ENCODE results near the gene TANGO6.

The TANGO6 gene

DNA sequence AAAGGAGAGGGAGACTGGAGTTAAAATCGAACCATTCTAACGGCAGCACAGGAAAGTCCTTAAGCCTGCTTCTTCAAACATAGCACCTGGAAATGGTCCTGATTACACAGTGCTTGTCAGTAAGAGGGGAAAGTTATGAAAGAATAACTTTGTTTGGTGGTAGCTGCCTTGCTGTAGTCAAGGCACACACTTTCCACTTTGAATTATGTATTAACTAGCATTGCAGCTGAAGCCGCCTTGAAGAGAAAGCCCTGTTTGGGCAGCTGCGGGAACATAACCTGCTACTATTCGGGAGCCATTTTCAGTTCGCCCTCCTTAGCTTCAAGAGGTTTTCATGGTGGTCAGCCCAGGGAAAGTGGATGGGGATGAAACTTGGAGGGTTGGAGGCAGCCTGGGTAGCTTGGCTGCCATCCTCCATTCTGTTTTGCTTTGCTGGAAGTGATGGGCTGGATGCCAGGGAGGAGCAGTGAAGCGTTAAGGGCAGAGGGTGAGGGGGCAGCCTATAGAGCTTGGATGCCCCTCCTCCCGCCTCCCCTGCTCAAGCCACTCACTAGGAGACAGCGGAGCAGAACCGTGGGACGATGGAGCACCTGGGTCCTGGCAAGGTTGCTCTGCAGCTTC lies 256.9 kb downstream of the TANGO6 start:
- DNase-seq (ENCODE audit: low read depth) = no peak

DNA sequence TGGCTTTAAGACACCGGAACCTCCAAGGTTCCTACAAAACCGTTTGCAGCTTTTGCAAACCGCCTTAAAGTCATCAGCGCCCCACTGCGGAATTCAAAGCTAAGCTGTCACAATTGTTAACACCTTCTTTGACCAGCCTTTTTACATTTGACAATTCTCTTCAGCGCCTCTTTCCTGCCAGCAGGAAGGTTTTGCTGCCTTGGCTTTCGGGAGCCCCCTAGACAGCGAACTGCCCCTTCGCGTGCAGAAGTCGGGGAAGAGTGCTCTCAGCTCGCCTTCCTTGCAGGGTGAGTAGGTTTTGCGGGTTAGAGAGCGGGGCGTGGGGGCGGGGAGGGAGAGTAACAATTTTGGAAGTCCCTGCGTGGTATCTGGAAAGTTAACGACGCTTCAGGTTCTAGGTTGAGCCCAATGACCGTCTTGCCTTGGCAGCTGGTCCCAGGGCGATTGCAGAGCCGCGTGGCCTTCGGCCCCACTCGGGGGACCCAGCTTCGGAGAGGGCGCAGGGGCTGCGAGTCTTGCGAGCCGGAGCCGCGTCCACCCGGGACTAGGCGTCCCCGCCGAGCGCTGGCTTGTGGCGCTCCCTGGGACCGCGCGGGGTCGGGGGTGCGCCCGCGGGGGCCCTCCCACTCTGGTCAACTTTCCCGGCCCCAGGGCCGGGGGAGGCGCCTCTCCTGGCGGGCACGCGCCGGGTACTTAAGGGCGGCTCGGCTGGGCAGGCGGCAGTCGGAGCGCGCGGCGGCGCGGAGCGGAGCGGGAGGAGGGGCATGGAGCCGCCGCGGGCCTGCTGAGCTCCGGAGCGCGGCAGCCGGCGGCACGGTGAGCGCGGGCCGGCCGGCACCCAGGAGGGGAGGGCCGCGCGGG lies 262.4 kb downstream of the TANGO6 start, which contains the start of gene HAS3:
Gene HAS3, plus strand, starts transcription at position 153 of the 861 bp plus-strand sequence. CDS start 3,743 bp downstream, outside the sequence.
- DNase-seq (ENCODE audit: low read depth) = peak; percentile 24

DNA sequence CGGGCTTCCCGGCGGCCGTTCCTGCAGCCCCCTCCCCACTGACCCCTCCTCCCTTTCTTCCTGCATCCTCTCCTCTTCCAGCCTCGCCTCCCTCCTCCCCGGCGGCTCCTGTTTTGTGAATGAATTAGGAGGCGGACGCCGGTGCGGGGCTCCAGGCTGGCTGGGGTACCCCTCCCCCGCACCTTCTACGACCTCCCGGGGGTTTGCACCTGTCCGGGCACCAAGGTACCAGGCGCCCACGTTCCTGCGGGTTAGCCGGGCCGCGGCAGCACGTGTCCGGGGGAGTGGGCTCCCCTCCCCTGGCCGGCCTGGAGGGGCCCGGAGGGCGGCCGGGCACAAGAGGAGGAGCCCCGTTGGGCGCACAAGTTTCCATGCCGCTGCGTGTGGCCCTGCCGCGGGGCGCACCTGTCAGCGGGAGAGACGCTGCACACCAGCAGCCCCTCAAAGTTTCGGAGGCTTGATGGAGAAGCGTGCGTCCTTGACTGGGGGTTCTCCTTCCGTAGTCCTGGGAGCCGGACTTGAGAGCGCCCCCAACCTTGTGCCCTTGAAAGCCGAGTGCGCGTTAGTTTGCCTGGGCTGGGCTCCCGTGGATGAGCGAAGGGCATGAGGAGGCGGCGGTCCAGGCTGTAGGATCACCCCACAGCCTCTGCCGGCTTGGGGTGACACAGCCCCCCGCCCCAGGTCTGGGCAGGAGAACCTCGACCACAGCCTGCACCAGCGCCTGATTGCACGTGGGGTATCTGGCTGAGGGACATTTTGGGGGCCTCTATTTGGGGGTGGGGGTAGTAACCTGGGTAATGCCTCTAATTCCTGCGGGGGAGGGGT lies 263.4 kb downstream of the TANGO6 start:
- no peak for DNase-seq (ENCODE audit: low read depth)

DNA sequence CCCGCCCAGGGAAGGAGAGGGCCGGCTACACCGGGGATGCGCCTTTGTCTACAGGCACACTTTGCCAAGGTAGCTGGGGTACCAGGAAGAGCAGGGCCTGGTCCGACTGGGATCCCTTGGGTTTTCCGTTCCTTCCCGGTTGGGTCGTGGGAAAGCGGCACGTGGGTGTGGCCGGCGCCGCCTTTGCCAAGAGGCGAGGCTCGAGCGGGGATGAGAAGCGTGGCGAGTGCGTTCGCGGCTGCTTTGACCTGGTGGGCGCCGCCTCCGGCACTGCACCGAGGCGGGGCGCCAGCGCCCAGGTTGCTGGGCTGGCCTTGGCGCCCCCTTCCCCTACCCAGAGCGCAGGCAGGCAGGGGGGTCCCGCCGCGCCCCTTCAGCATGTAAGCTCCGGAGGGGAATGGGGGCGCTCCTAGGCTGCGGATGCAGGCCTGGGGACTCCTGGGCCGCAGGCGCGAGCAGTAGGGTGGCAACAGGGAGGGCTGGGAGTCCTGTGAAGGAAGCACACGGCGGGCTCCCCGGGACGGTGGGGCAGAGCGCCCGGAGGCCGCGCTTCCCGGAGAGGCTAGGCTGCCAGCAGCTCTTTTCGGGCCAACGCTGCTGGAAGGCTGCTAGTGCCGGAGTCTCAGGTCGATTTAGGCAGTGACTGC lies 264.1 kb downstream of the TANGO6 start:
- DNase-seq (ENCODE audit: low read depth) = no peak

DNA sequence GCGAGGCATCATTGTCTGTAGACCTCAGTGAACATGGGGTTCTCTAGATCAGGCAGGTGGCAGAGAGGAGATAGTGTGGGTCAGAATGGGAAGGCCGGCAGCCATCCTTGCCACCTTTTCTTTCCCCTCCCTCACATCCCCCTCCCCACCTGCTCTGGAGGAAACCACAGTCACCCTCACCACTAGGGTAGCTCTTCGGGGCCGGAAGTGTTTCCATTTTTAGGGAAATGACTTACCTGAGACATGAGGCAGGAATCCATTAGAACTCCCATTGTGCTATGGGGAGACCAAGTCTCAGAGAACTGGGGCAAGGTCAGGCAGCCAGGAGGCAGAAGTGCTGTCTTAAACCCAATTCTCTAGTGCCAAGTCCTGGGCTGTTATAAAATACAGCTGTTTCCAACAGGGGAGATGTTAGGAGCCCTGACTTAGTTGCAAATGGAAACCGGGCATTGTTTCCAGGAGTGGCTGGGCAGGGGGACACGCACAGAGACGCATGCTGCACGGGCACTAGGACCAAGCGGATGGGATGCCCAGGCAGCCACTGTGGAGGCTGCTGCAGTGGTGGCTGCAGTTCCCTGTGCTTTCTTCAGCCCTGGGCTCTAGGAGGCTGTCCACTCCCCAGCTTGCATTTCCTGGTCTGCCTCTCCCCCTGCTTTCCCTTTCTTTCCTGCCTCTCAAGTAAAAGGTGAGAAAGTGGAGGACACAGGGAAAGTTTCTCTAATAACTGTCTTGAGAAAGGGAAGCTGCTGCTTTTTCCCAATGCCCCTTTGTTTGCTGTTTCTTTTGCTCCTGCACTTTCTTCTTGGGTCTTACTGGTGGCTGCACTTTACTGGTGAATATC lies 265.0 kb downstream of the TANGO6 start:
- DNase-seq (ENCODE audit: low read depth) = no peak

DNA sequence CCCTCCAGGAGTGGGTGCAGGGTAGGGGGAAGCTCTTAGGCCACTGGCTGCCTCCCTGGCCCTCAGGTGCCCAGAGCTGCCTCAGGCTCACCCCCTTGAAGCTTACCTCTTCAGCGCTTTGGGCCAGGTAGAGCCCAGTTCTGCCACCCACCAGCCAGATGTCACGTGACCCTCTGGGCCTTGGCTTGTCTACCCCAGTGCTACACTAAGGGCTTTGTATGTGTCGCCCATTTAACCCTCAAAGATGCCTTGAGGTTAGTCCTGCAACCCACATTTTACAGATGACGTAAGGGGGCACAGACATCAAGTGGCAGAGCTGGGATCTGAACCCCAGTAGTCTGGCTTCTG lies 265.5 kb downstream of the TANGO6 start:
- no peak for DNase-seq (ENCODE audit: low read depth)

DNA sequence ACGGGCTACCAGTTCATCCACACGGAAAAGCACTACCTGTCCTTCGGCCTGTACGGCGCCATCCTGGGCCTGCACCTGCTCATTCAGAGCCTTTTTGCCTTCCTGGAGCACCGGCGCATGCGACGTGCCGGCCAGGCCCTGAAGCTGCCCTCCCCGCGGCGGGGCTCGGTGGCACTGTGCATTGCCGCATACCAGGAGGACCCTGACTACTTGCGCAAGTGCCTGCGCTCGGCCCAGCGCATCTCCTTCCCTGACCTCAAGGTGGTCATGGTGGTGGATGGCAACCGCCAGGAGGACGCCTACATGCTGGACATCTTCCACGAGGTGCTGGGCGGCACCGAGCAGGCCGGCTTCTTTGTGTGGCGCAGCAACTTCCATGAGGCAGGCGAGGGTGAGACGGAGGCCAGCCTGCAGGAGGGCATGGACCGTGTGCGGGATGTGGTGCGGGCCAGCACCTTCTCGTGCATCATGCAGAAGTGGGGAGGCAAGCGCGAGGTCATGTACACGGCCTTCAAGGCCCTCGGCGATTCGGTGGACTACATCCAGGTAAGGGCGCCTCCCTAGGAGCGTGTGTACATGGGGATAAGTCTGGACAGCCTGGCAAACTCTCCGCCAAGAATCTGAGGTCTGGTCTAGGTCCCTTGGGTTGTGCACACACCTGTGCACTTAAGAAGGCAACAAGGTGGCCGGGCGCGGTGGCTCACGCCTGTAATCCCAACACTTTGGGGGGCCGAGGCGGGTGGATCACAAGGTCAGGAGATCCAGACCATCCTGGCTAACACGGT lies 266.3 kb downstream of the TANGO6 start:
- DNase-seq (ENCODE audit: low read depth) = no peak

DNA sequence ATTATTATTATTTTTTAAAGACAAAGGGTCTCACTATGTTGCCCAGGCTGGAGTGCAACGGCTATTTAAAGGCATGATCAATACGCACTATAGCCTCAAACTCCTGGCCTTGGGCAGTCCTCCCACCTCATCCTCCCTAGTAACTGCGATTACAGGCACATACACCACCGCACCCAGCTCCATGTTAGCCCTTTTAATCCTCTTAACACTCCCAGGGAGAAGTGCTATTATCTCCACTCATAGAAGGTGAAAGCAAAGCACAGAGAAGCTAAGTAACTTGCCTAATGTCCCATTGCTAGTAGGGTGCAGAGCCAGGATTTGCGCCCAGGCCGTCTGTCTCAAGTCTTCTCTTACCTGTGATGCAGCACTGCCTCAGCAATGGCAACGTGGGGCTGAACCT lies 267.1 kb downstream of the TANGO6 start:
- no peak for DNase-seq (ENCODE audit: low read depth)

DNA sequence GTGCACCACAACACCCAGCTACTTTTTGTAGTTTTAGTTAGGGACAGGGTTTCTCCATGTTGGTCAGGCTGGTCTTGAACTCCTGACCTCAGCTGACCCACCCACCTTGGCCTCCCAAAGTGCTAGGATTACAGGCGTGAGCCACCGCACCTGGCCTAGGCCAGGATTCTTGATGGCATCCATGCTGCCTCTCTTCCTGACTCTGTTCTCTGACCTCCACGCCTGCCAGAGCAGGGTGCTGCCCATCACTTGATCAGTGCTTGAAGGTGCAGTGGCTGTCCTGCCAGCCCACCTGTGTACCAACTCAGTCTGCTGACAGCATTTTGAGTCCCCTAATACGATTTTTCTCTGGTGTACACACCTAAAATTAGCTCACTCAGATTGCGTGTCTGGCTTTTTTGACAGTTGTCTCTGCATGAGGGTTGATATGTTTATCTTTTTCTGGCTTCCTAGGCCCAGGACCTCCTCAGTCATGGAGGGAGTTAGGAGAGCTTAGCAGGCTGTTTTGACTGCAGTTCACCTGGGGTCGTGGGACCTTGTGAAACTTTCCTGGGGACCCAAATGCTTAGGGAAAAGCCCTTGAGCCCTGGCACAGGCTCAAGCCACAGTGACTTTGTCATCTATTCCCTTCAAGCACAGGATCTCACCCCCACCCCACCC lies 268.0 kb downstream of the TANGO6 start:
- no peak for DNase-seq (ENCODE audit: low read depth)

DNA sequence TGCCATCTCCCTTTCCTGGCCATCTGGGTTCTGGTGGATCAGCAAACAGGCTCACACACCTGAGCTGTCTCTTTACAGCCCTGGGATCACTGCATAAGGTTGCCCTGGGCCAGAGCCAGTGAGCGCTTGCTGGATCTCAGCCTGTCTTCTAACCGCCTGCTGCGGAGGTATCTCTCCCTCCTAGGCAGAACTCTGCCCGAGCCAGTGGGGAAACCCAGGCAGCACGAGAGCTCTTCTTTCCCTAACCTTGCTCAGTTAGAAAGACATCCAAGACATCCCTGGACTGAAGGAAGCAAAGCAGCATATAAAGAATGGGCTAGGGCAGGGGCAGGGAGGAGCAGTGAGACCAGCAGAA lies 268.5 kb downstream of the TANGO6 start:
- DNase-seq (ENCODE audit: low read depth) = no peak

DNA sequence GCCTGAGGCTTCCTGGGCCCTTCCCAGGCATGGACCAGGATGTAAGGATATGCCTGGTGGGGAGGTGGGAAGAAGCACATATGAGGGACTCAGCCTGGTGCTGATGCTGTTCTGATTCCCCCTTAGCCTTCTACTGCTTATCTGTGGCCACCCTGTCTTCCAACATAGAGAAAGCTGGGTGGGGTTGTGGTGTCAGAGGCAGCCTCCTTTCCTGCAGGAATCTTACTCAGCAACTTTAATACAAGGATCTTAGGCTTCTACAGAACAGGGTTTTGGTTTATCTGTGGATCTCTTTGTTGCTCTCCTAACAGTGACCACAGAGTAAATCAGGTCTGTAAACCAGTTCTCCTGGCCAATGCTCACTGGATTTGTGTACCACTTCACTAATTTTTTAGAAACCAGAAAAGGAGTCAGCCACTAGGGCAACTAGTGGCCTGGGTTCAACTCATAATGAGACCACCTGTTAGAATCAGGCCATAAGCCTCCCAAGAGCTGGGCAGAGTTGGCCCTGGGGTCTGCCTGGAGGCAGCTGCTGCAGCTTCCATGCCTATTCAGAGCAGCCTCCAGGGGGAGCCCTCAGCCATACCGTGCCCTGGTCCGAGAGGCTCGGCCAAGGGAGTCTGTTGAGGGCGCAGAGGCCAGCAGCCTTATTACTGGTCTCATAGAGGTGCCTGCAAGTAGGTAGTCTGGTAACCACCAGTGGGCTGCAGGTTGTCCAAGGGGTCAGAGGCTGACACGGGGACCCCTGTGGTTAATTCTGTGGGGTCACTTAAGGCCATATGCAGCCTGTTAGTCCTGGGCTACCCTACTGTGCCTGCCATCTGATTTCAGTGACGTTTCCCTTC lies 269.2 kb downstream of the TANGO6 start:
- DNase-seq (ENCODE audit: low read depth) = no peak

DNA sequence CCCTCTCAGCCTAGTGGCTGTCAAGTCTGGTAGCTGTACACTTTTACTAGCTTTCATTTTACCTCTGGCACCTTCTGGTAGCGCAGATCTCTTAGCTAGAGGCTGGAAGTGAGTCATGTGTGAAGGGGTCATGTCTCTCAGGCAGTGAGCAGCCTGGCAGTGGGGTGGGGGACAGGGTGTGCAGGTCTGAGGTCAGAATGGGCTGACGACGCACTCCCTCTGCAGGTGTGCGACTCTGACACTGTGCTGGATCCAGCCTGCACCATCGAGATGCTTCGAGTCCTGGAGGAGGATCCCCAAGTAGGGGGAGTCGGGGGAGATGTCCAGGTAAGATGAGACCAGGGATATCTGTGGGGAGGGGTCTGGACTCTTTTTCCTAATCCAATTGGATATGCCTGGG lies 269.9 kb downstream of the TANGO6 start:
- DNase-seq (ENCODE audit: low read depth) = no peak

DNA sequence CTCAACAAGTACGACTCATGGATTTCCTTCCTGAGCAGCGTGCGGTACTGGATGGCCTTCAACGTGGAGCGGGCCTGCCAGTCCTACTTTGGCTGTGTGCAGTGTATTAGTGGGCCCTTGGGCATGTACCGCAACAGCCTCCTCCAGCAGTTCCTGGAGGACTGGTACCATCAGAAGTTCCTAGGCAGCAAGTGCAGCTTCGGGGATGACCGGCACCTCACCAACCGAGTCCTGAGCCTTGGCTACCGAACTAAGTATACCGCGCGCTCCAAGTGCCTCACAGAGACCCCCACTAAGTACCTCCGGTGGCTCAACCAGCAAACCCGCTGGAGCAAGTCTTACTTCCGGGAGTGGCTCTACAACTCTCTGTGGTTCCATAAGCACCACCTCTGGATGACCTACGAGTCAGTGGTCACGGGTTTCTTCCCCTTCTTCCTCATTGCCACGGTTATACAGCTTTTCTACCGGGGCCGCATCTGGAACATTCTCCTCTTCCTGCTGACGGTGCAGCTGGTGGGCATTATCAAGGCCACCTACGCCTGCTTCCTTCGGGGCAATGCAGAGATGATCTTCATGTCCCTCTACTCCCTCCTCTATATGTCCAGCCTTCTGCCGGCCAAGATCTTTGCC lies 271.1 kb downstream of the TANGO6 start:
- DNase-seq (ENCODE audit: low read depth) = no peak

DNA sequence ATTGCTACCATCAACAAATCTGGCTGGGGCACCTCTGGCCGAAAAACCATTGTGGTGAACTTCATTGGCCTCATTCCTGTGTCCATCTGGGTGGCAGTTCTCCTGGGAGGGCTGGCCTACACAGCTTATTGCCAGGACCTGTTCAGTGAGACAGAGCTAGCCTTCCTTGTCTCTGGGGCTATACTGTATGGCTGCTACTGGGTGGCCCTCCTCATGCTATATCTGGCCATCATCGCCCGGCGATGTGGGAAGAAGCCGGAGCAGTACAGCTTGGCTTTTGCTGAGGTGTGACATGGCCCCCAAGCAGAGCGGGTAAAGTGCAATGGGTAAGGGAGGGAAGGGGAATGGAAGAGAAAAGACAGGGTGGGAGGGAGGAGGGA lies 271.6 kb downstream of the TANGO6 start:
- DNase-seq (ENCODE audit: low read depth) = no peak

DNA sequence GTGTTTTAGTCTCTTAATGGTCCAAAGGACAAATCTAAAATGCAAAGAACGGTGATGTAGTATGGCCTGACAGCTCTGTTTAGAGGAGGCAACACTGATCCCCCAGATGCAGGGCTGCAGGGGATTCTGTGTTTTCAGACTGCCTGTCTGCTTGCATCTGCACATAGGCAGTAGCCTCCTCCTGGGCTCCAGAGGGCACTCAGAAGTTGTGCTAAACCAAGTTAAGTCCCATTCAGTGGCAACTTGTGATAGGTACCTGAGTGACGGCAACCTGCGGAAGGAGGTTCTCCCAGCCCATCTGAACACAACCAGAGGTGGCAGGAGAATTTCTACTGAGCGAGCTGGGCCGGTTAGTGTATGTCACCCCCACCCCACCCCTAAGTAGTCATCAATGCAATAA lies 272.0 kb downstream of the TANGO6 start:
- DNase-seq (ENCODE audit: low read depth) = no peak

DNA sequence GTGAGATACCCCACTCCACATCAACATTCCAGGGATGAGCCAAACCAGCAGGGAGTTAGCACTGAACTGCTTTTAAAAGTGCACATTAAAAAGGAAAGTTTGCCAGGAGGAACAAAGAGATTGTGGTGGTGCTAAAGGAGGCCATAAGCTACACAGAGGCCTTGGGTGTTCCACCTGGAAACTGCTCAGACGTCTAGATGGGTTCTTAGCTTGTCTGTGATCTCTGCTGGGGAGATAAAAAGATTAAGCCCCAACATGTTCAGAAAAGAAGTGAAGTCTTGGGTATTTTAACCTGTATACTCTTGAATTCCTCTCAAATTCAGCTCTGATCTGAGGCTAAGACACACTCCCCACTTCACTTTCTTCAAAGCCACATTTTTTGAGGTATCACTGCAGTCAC lies 272.5 kb downstream of the TANGO6 start:
- no peak for DNase-seq (ENCODE audit: low read depth)

DNA sequence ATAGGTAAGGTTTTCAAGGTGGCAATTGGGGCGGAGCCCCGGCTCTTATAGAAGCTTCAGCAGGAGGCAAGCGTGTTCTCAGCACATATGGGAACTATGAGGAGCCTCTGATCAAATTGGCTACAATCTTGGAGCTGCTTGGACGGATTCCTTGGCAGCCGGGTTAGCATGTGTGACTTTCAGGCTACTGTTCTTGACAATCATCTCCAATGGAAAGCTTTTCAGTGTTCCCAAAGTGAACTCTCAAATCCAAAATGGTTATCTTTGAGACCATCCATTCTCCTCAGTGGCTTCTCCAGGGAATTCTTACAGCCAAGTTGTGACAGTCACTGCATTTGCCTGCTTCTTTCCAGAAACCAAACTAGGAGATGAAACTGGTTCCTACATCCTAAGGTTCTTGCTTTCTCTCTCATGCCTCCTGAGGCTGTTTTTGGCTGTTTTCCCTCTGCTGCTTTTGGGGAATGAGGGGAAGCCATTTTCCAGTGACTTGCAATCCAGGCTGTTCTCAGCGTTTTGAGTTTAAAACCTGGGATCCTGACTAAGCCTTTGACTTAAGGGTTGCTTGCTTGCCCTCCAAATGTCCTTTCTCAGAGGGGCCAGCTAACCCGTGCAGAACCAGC lies 273.0 kb downstream of the TANGO6 start:
- DNase-seq (ENCODE audit: low read depth) = no peak

DNA sequence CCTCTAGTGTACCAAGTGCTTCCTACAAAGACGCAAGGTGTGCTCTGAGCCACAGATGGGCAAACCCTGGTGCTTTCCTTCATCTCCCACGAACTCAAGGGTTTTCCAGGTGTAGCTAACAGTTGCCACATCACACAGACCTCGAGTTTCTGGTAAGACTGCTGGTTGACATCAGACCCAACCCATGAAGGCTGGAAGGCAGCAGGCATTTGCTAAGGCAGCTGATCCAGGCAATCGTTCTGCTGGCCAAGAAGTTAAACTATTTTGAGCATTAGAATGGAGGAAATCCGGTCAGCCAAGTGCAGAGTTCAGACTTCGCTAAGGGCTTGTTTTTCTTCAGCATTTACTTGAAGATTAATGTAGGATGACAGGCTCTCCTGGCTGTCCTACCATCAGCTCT lies 273.6 kb downstream of the TANGO6 start:
- DNase-seq (ENCODE audit: low read depth) = no peak
